ENCODE measurements around the gene ZRANB1.

Gene ZRANB1

GRCh38 chr10:125016611-125017202 lies 74.8 kb downstream of the ZRANB1 start:
- TF ChIP-seq CTCF (IDR thresholded peaks at IDR 0.05; ENCODE audit: low read depth, low read length) = no peak
- H3K4me3 ChIP-seq (ENCODE audit: low read depth, low read length) = no peak overlapping the region

GRCh38 chr10:125017547-125018298 lies 75.8 kb downstream of the ZRANB1 start:
- DNase-seq (ENCODE audit: low read depth) = no peak
- H3K4me3 ChIP-seq (ENCODE audit: low read depth, low read length) = no peak overlapping the region
- TF ChIP-seq POLR2A (IDR thresholded peaks at IDR 0.05; ENCODE audit: extremely low read depth, insufficient read length) (no peak), MYC (IDR thresholded peaks at IDR 0.05; ENCODE audit: low read depth, low read length) (no peak), CTCF (IDR thresholded peaks at IDR 0.05; ENCODE audit: low read depth, low read length) (no peak)
- TF ChIP-seq, protein P1, sequence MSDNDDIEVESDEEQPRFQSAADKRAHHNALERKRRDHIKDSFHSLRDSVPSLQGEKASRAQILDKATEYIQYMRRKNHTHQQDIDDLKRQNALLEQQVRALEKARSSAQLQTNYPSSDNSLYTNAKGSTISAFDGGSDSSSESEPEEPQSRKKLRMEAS (IDR thresholded peaks at IDR 0.05; ENCODE audit: low read depth, low read length) = no peak

More at GRCh38 chr10:125016611-125017202, 74.8 kb downstream of the ZRANB1 start:
- DNase-seq (ENCODE audit: low read depth) = no peak

GRCh38 chr10:125018576-125019143 lies 76.7 kb downstream of the ZRANB1 start:
- no peak for TF ChIP-seq CTCF (IDR thresholded peaks at IDR 0.05; ENCODE audit: low read depth, low read length)
- TF ChIP-seq, protein P1 (IDR thresholded peaks at IDR 0.05; ENCODE audit: low read depth, low read length) = no peak
- no peak for TF ChIP-seq POLR2A (IDR thresholded peaks at IDR 0.05; ENCODE audit: extremely low read depth, insufficient read length)
- DNase-seq (ENCODE audit: low read depth) = no peak

GRCh38 chr10:125020386-125020785 lies 78.5 kb downstream of the ZRANB1 start:
- H3K4me3 ChIP-seq (ENCODE audit: low read depth, low read length) = no peak overlapping the region
- TF ChIP-seq CTCF (IDR thresholded peaks at IDR 0.05; ENCODE audit: low read depth, low read length) (no peak), POLR2A (IDR thresholded peaks at IDR 0.05; ENCODE audit: extremely low read depth, insufficient read length) (no peak), MYC (IDR thresholded peaks at IDR 0.05; ENCODE audit: low read depth, low read length) (no peak)
- TF ChIP-seq, protein P1 (IDR thresholded peaks at IDR 0.05; ENCODE audit: low read depth, low read length) = no peak
- no peak for DNase-seq (ENCODE audit: low read depth)

More at GRCh38 chr10:125018576-125019143, 76.7 kb downstream of the ZRANB1 start:
- H3K4me3 ChIP-seq (ENCODE audit: low read depth, low read length) = no peak overlapping the region

DNA sequence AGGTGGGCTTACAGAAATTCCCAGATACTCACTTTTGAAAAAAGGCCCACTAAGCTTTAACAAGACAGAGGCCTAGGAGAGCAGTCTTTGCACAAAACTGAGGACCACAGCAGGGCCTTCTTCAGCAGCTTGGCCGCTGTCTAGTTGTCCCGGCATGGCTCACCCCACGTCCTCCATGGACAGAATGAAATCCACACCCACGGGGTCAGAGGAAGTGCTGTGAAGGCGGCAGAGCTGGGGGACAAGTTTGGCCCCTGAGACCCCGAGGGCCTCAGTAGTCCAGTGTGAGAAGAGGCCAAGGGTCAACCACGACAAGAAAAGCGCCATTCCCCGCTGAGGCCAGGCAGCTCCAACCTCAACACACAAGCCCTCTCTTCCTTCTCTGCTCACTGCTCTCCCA lies 78.9 kb downstream of the ZRANB1 start:
- DNase-seq (ENCODE audit: low read depth) = no peak
- H3K4me3 ChIP-seq (ENCODE audit: low read depth, low read length) = no peak overlapping the region
- TF ChIP-seq CTCF (IDR thresholded peaks at IDR 0.05; ENCODE audit: low read depth, low read length) (no peak), MYC (IDR thresholded peaks at IDR 0.05; ENCODE audit: low read depth, low read length) (no peak), POLR2A (IDR thresholded peaks at IDR 0.05; ENCODE audit: extremely low read depth, insufficient read length) (no peak)
- TF ChIP-seq, protein P1 (IDR thresholded peaks at IDR 0.05; ENCODE audit: low read depth, low read length) = no peak

Data from NB4 (cell line).